ENCODE results near the gene POLR2J3. TPM values are rescaled to one million over a fixed set of nuclear protein-coding genes. Genes with fewer than 3 reads are reported as not detected.
"Not testable (repeated sequence)": the region's sequence is repeated elsewhere in the genome, so short reads cannot be mapped to it uniquely, and the experiment has no call there.

The POLR2J3 gene
- polyA plus RNA-seq, 1 donor = 40.4 TPM

GRCh38 chr7:102611013-102611674, 38.8 kb upstream of the POLR2J3 start:
- DNase-seq; H3K27ac ChIP-seq (ENCODE audit: low read length); H3K4me1 ChIP-seq (ENCODE audit: control insufficient read depth, insufficient read depth, low read length); H3K36me3 ChIP-seq (ENCODE audit: control insufficient read depth, insufficient read depth, low read length); H3K27me3 ChIP-seq (ENCODE audit: control insufficient read depth, insufficient read depth, low read length); H3K9me3 ChIP-seq (ENCODE audit: control insufficient read depth, low read depth, low read length); H3K4me3 ChIP-seq (ENCODE audit: low read length): not testable (repeated sequence)
- WGBS (ENCODE audit: insufficient coverage, low lambda C conversion rate) = no CpG with 5 or more reads among the region's 30 CpGs

- not testable (repeated sequence) for H3K9me3 ChIP-seq (ENCODE audit: control insufficient read depth, low read depth, low read length); DNase-seq; H3K27me3 ChIP-seq (ENCODE audit: control insufficient read depth, insufficient read depth, low read length); H3K4me3 ChIP-seq (ENCODE audit: low read length); H3K27ac ChIP-seq (ENCODE audit: low read length); H3K4me1 ChIP-seq (ENCODE audit: control insufficient read depth, insufficient read depth, low read length); H3K36me3 ChIP-seq (ENCODE audit: control insufficient read depth, insufficient read depth, low read length)
- WGBS (ENCODE audit: insufficient coverage, low lambda C conversion rate) = no CpG with 5 or more reads among the region's 7 CpGs
Observed at GRCh38 chr7:102610441-102610840, 38.1 kb upstream of the POLR2J3 start.

GRCh38 chr7:102609734-102610133, 37.4 kb upstream of the POLR2J3 start:
- H3K27ac ChIP-seq (ENCODE audit: low read length); DNase-seq; H3K9me3 ChIP-seq (ENCODE audit: control insufficient read depth, low read depth, low read length); H3K4me3 ChIP-seq (ENCODE audit: low read length); H3K36me3 ChIP-seq (ENCODE audit: control insufficient read depth, insufficient read depth, low read length); H3K27me3 ChIP-seq (ENCODE audit: control insufficient read depth, insufficient read depth, low read length); H3K4me1 ChIP-seq (ENCODE audit: control insufficient read depth, insufficient read depth, low read length): not testable (repeated sequence)
- WGBS (ENCODE audit: insufficient coverage, low lambda C conversion rate) = no CpG with 5 or more reads among the region's 10 CpGs

DNA sequence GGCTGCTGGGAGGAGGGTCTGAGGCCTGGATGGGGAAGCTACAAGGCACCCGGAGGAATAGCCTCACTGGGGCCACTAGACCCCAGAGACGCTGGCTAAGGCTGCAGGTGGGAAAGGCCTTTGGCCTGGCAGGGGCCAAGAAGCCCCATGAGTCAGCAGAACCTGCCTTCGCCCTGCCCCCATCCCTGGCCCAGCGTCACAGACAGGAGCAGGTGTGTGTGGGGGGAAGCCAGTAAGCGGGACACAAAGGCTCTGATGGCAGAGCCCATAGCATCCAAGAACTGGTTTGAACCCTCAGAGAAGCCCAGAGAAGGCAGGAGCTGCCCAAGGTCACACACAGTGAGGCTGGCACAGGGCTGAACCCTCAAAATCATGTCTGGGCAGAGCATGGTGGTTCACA, 34.5 kb upstream of the POLR2J3 start:
- WGBS (ENCODE audit: insufficient coverage, low lambda C conversion rate) = no CpG with 5 or more reads among the region's 5 CpGs
- H3K4me1 ChIP-seq (ENCODE audit: control insufficient read depth, insufficient read depth, low read length); H3K27ac ChIP-seq (ENCODE audit: low read length); H3K9me3 ChIP-seq (ENCODE audit: control insufficient read depth, low read depth, low read length); DNase-seq; H3K36me3 ChIP-seq (ENCODE audit: control insufficient read depth, insufficient read depth, low read length); H3K4me3 ChIP-seq (ENCODE audit: low read length); H3K27me3 ChIP-seq (ENCODE audit: control insufficient read depth, insufficient read depth, low read length): not testable (repeated sequence)

DNA sequence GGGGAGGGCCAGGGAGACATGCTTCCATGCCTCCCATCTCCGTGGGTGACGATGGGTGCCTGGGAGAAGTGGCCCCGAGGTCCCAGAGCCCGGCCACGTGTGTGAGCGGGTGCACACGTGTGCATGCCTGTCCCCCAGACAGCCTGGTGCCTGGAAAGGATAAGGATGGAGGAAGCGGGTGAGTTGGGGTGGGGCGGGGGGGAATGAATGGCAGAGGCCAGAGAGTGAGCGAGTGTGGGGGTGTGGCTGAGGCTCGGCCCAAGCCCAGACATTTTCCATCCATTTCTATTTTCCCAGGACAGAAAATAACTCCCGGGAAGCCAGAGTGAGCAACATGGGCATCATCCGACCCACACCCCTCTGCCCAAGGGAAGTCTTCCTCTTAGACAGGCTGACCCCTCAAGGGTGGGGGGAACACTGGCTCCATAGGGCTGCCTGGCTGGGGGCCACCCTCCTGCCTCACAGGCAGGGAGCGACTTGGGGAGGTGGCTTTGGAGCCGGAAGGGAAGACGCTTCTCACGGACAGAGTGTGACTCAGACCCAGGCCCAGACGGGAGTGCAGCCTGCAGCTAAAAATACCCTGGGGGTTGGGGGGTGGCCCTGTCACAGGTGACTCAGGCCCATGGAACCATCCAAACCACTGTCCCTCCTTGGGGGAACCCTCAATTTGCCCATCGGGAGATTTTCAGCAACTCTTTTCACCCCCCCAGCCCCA, 32.2 kb upstream of the POLR2J3 start:
- not testable (repeated sequence) for DNase-seq; H3K4me1 ChIP-seq (ENCODE audit: control insufficient read depth, insufficient read depth, low read length); H3K9me3 ChIP-seq (ENCODE audit: control insufficient read depth, low read depth, low read length); H3K27me3 ChIP-seq (ENCODE audit: control insufficient read depth, insufficient read depth, low read length); H3K27ac ChIP-seq (ENCODE audit: low read length); H3K36me3 ChIP-seq (ENCODE audit: control insufficient read depth, insufficient read depth, low read length); H3K4me3 ChIP-seq (ENCODE audit: low read length)
- WGBS (ENCODE audit: insufficient coverage, low lambda C conversion rate) = no CpG with 5 or more reads among the region's 19 CpGs

- H3K9me3 ChIP-seq (ENCODE audit: control insufficient read depth, low read depth, low read length); H3K4me3 ChIP-seq (ENCODE audit: low read length); H3K36me3 ChIP-seq (ENCODE audit: control insufficient read depth, insufficient read depth, low read length); H3K27ac ChIP-seq (ENCODE audit: low read length); H3K27me3 ChIP-seq (ENCODE audit: control insufficient read depth, insufficient read depth, low read length); H3K4me1 ChIP-seq (ENCODE audit: control insufficient read depth, insufficient read depth, low read length); DNase-seq: not testable (repeated sequence)
- WGBS (ENCODE audit: insufficient coverage, low lambda C conversion rate) = no CpG with 5 or more reads among the region's 12 CpGs
Observed at GRCh38 chr7:102602317-102602716, 29.9 kb upstream of the POLR2J3 start.

- not testable (repeated sequence) for H3K4me1 ChIP-seq (ENCODE audit: control insufficient read depth, insufficient read depth, low read length); H3K27me3 ChIP-seq (ENCODE audit: control insufficient read depth, insufficient read depth, low read length); H3K4me3 ChIP-seq (ENCODE audit: low read length); H3K9me3 ChIP-seq (ENCODE audit: control insufficient read depth, low read depth, low read length); H3K27ac ChIP-seq (ENCODE audit: low read length); H3K36me3 ChIP-seq (ENCODE audit: control insufficient read depth, insufficient read depth, low read length); DNase-seq
- no CpG with 5 or more reads among the region's 9 CpGs for WGBS (ENCODE audit: insufficient coverage, low lambda C conversion rate)
Observed at GRCh38 chr7:102599699-102600098, 27.3 kb upstream of the POLR2J3 start.

DNA sequence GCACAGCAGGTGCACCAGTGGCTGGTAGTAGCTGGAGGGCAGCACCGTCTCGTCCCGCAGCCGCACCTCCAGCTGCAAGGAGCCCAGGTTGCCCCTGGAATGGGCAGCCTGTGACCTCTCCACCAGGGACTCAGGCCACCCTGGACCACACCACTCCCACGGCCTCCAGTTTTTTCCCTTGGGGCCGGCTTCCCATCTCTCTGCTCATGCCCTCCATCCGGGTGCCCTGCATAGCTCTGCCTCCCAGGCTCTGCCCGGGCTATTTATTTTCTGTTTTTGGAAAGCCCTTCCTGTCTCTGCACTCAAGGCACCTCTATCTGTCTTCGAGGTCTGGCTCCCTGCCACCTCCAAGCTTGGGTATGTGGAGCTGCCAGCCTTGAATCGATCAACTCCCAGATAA, 23.7 kb upstream of the POLR2J3 start:
- no CpG with 5 or more reads among the region's 10 CpGs for WGBS (ENCODE audit: insufficient coverage, low lambda C conversion rate)
- DNase-seq; H3K36me3 ChIP-seq (ENCODE audit: control insufficient read depth, insufficient read depth, low read length); H3K4me3 ChIP-seq (ENCODE audit: low read length); H3K4me1 ChIP-seq (ENCODE audit: control insufficient read depth, insufficient read depth, low read length); H3K9me3 ChIP-seq (ENCODE audit: control insufficient read depth, low read depth, low read length); H3K27ac ChIP-seq (ENCODE audit: low read length); H3K27me3 ChIP-seq (ENCODE audit: control insufficient read depth, insufficient read depth, low read length): not testable (repeated sequence)

DNA sequence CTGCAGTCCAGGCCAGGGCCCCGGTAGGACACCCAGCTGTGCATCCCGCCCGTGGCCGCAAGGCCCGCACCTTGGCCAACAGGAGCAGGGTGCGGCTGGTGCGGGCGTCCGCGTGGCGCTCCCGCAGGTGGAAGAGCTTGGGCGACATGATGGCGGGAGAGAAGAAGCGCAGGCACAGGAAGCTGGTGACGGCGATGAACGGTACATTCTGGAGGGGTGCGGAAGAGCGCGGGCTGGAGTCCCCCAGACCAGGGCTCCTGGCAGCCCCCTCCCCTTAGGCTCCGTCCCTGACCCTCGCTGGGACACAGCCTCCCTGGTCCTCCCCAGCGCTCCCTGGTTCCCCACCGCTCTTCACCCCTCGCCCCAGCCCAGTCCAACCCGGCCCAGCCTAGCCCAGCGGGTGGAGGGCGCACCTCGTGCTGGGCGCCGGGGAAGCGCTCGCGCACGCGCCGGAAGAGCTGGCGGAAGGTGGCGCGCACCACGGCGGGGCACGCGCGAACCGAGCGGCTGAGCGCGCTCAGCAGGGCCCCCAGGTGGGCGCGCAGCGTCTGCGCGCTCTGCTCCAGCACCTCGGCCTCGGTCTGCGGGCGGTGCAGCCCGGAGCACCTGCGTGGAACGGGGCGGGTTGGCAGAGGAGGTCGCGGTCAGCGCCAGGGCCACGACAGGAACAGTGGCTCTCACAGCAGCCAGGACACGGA, 21.4 kb upstream of the POLR2J3 start:
- not testable (repeated sequence) for H3K9me3 ChIP-seq (ENCODE audit: control insufficient read depth, low read depth, low read length); H3K27me3 ChIP-seq (ENCODE audit: control insufficient read depth, insufficient read depth, low read length); DNase-seq; H3K4me3 ChIP-seq (ENCODE audit: low read length); H3K27ac ChIP-seq (ENCODE audit: low read length); H3K36me3 ChIP-seq (ENCODE audit: control insufficient read depth, insufficient read depth, low read length); H3K4me1 ChIP-seq (ENCODE audit: control insufficient read depth, insufficient read depth, low read length)
- WGBS (ENCODE audit: insufficient coverage, low lambda C conversion rate) = no CpG with 5 or more reads among the region's 68 CpGs

GRCh38 chr7:102592477-102593019, 20.2 kb upstream of the POLR2J3 start:
- H3K27ac ChIP-seq (ENCODE audit: low read length); H3K36me3 ChIP-seq (ENCODE audit: control insufficient read depth, insufficient read depth, low read length); H3K9me3 ChIP-seq (ENCODE audit: control insufficient read depth, low read depth, low read length); DNase-seq; H3K4me3 ChIP-seq (ENCODE audit: low read length); H3K27me3 ChIP-seq (ENCODE audit: control insufficient read depth, insufficient read depth, low read length); H3K4me1 ChIP-seq (ENCODE audit: control insufficient read depth, insufficient read depth, low read length): not testable (repeated sequence)
- no CpG with 5 or more reads among the region's 26 CpGs for WGBS (ENCODE audit: insufficient coverage, low lambda C conversion rate)
